Measurements from ENCODE around the gene PAK2. TPM values are rescaled to one million over a fixed set of nuclear protein-coding genes. Genes with fewer than 3 reads are reported as not detected.
A peak's percentile ranks its signal among the peaks of the same experiment; 100 is the strongest.

PAK2 gene
- total and polyA plus RNA-seq, 9 of the 15 experiments (the other 6 are each of a cell fraction or from before 2014, with no cell fraction given): 13.2 to 72.4 (median 35.7) TPM

- no peak for TF ChIP-seq TSC22D4 (tag; IDR thresholded peaks at IDR 0.05)
- peak; percentile 61 to 86; a peak in 1 of 4 replicates for TF ChIP-seq UBTF (IDR thresholded peaks at IDR 0.05; ENCODE audit: borderline replicate concordance in 1 of 2, low read depth in 2 of 2, low read length in 2 of 2)
- no peak for TF ChIP-seq SPI1 (IDR thresholded peaks at IDR 0.05; ENCODE audit: borderline replicate concordance, low read depth, low read length)
- TF ChIP-seq ZNF347 (CRISPR knock-in tag; IDR thresholded peaks at IDR 0.05; ENCODE audit: low read depth): no peak
- TF ChIP-seq ZNF324 (CRISPR knock-in tag; IDR thresholded peaks at IDR 0.05): no peak
- no peak for TF ChIP-seq STAT5B (CRISPR knock-in tag; IDR thresholded peaks at IDR 0.05)
- TF ChIP-seq SAFB2 (IDR thresholded peaks at IDR 0.05; ENCODE audit: borderline replicate concordance, low read depth, low read length, severe bottlenecking): no peak
- no peak for TF ChIP-seq ZC3H4 (CRISPR knock-in tag; IDR thresholded peaks at IDR 0.05; ENCODE audit: borderline replicate concordance)
- TF ChIP-seq POLR2A (conservative IDR thresholded peaks at IDR 0.05): no peak
- TF ChIP-seq PATZ1 (CRISPR knock-in tag; IDR thresholded peaks at IDR 0.05; ENCODE audit: borderline replicate concordance): no peak
- TF ChIP-seq GTF3C2 (IDR thresholded peaks at IDR 0.05; ENCODE audit: borderline replicate concordance, extremely low read depth, insufficient read length): no peak
- TF ChIP-seq POU5F1 (IDR thresholded peaks at IDR 0.05; ENCODE audit: borderline replicate concordance, low read depth, low read length, partially characterized antibody): no peak
- TF ChIP-seq NFIC (IDR thresholded peaks at IDR 0.05): no peak
- no peak for TF ChIP-seq MED1 (CRISPR knock-in tag; IDR thresholded peaks at IDR 0.05; ENCODE audit: borderline replicate concordance)
- no peak for TF ChIP-seq BACH1 (tag; IDR thresholded peaks at IDR 0.05)
- TF ChIP-seq ZNF232 (CRISPR knock-in tag; IDR thresholded peaks at IDR 0.05): 0 out of 2 replicates have a peak, but pooled peaks have one; percentile 47
- TF ChIP-seq SIN3A (IDR thresholded peaks at IDR 0.05; ENCODE audit: borderline replicate concordance in 2 of 2, control insufficient read depth in 1 of 2, low read depth in 2 of 2, low read length in 2 of 2): 0 out of 4 replicates have a peak, but pooled peaks of 1 of the 2 experiments have one; percentile 7
- 0 out of 4 replicates have a peak, but pooled peaks of 1 of the 2 experiments have one; percentile 8 for TF ChIP-seq HDAC1 (IDR thresholded peaks at IDR 0.05)
- no peak; a peak in 1 of 4 replicates for TF ChIP-seq FOXA3 (CRISPR knock-in tag; conservative IDR thresholded peaks at IDR 0.05 in 1 of 2, IDR thresholded peaks at IDR 0.05 in 1 of 2)
Observed at GRCh38 chr3:196868297-196868661, 128.6 kb downstream of the PAK2 start (continued).
